Prostate gland (tissue), 2 donors: ENCODE measurements around the gene MAPK6. TPM values are rescaled to one million over a fixed set of nuclear protein-coding genes. Genes with fewer than 3 reads are reported as not detected.
"Not testable (repeated sequence)": the region's sequence is repeated elsewhere in the genome, so short reads cannot be mapped to it uniquely, and the experiment has no call there.

Experiments
- DNase-seq: peaks from one replicate; pipeline ENCODE4 v3.0.0-alpha.2; 2019; ENCODE audit warnings: low spot score
- H3K27ac ChIP-seq, 2 donors: fragments of 200-600 bp; sonication (generic); 2 replicates each; pipeline ENCODE4 v1.5.1; 2017 to 2019
- H3K27me3 ChIP-seq: fragments of 200-600 bp; sonication (generic); replicated peaks from 2 replicates; pipeline ENCODE4 v1.5.1; 2019; ENCODE audit not compliant: insufficient read depth
- H3K36me3 ChIP-seq, 2 donors: fragments of 200-600 bp; sonication (generic); 1 replicate in 1 of 2; 2 replicates in 1 of 2; pipeline versions ENCODE4 v1.5.1 to v1.8.1; 2017 to 2019
- H3K4me1 ChIP-seq: fragments of 200-600 bp; sonication (generic); replicated peaks from 2 replicates; pipeline ENCODE4 v1.5.1; 2019
- H3K4me3 ChIP-seq, 2 donors: fragments of 200-600 bp; sonication (generic); 2 replicates each; pipeline ENCODE4 v1.5.1; 2017 to 2019
- H3K9me3 ChIP-seq: fragments of 200-600 bp; sonication (generic); 2 replicates; pipeline ENCODE4 v1.5.1; 2017
- CTCF ChIP-seq, 4 experiments: fragments of 200-600 bp in 2 of 4; fragments of 450-650 bp in 2 of 4; sonication (generic) in 2 of 4; IDR thresholded peaks; 1 replicate in 3 of 4; 2 replicates in 1 of 4; pipeline ENCODE4 v1.5.1; 2016 to 2019; ENCODE audit warnings: antibody characterized with exemption in 4 of 4, mild to moderate bottlenecking in 2 of 4, moderate library complexity in 2 of 4
- POLR2A ChIP-seq: fragments of 450-650 bp; IDR thresholded peaks from one replicate; pipeline ENCODE4 v1.6.1; 2016; ENCODE audit warnings: antibody characterized with exemption, mild to moderate bottlenecking
- POLR2AphosphoS5 ChIP-seq: sonication (generic); formaldehyde crosslinking; IDR thresholded peaks from one replicate; pipeline ENCODE4 v1.6.1; 2017; ENCODE audit warnings: antibody characterized with exemption
- WGBS: methylation state at CpG from one replicate; pipeline ENCODE4 v1.1.5; 2018; 5-methylcytosine and 5-hydroxymethylcytosine counted together
- intact Hi-C: fragments of 100-400 bp; cut with DNase I; formaldehyde crosslinking; loops from one replicate; pipeline ENCODE4 v1.14.2; 2022
- total RNA-seq, 2 donors: library from RNA; depleted of rRNA; stranded (reverse); fragments of >200 nt; gene quantifications; one replicate each; pipeline ENCODE4 v1.1.0, GENCODE V29; 2016

Gene MAPK6
- total RNA-seq, 2 donors from 2014 or later = 22.1 to 23.8 TPM

GRCh38 chr15:52080031-52080430 is 61.0 kb downstream of the MAPK6 start:
- no peaks in the 10 kb centered on the region for H3K36me3 ChIP-seq
- H3K27ac ChIP-seq = no peak overlapping the region
- intact Hi-C loops = no loop called here
- H3K4me1 ChIP-seq = no peaks in the 10 kb centered on the region
- DNase-seq = no peak
- no peaks in the 10 kb centered on the region for H3K9me3 ChIP-seq
- no peaks in the 10 kb centered on the region for H3K27me3 ChIP-seq
- TF ChIP-seq POLR2AphosphoS5 (no peak), POLR2A (no peak), CTCF (IDR thresholded peaks at IDR 0.05) (no peak)
- H3K4me3 ChIP-seq = no peak overlapping the region
- WGBS = 82% methylated on average over 5 of the region's 5 CpGs

- Histone ChIP-seq H3K4me3 (no peak overlapping the region), H3K27ac (no peak overlapping the region), H3K4me1 (no peaks in the 10 kb centered on the region), H3K27me3 (no peaks in the 10 kb centered on the region), H3K9me3 (no peaks in the 10 kb centered on the region), H3K36me3 (no peaks in the 10 kb centered on the region)
- TF ChIP-seq POLR2AphosphoS5 = no peak
- no peak for TF ChIP-seq POLR2A
- TF ChIP-seq CTCF (IDR thresholded peaks at IDR 0.05) = no peak
- no peak for DNase-seq
- intact Hi-C loops = no loop called here
- 88% methylated on average over 9 of the region's 9 CpGs for WGBS
These were observed 61.8 kb downstream of the MAPK6 start for GRCh38 chr15:52080706-52081392.

- no peak overlapping the region for H3K27ac ChIP-seq
- no peaks in the 10 kb centered on the region for H3K9me3 ChIP-seq
- H3K4me1 ChIP-seq = no peaks in the 10 kb centered on the region
- intact Hi-C loops = no loop called here
- H3K4me3 ChIP-seq = no peak overlapping the region
- 84% methylated on average over 5 of the region's 5 CpGs for WGBS
- H3K36me3 ChIP-seq = no peaks in the 10 kb centered on the region
- DNase-seq = no peak
- H3K27me3 ChIP-seq = no peaks in the 10 kb centered on the region
- TF ChIP-seq CTCF (IDR thresholded peaks at IDR 0.05) (no peak), POLR2A (no peak), POLR2AphosphoS5 (no peak)
These were observed 63.4 kb downstream of the MAPK6 start for GRCh38 chr15:52082197-52083036.

- intact Hi-C loops, DNase-seq, H3K36me3 ChIP-seq, H3K4me1 ChIP-seq, H3K27ac ChIP-seq, H3K9me3 ChIP-seq, H3K4me3 ChIP-seq, H3K27me3 ChIP-seq: not testable (repeated sequence)
- 92% methylated on average over 1 of the region's 1 CpG for WGBS
These were observed 64.0 kb downstream of the MAPK6 start for GRCh38 chr15:52083037-52083359.

GRCh38 chr15:52083603-52084002 is 64.6 kb downstream of the MAPK6 start:
- no peaks in the 10 kb centered on the region for H3K27me3 ChIP-seq

More at GRCh38 chr15:52083603-52084002, 64.6 kb downstream of the MAPK6 start:
- no peaks in the 10 kb centered on the region for H3K4me1 ChIP-seq
- intact Hi-C loops = no loop called here
- whole genome bisulfite sequencing = 23% methylated on average over 4 of the region's 4 CpGs
- TF ChIP-seq POLR2AphosphoS5 (no peak), CTCF (IDR thresholded peaks at IDR 0.05) (no peak), POLR2A (no peak)
- no peaks in the 10 kb centered on the region for H3K9me3 ChIP-seq
- no peak for DNase-seq
- no peaks in the 10 kb centered on the region for H3K36me3 ChIP-seq
- no peak overlapping the region for H3K27ac ChIP-seq
- H3K4me3 ChIP-seq = no peak overlapping the region
